Muscle of arm (tissue), 12 donors: ENCODE results near the gene DNAH1. TPM values are rescaled to one million over a fixed set of nuclear protein-coding genes. Genes with fewer than 3 reads are reported as not detected.

Experiments
- DNase-seq: peaks from one replicate; pipeline ENCODE4 v3.0.0-alpha.2; 2013
- polyA plus RNA-seq, 12 donors: library from polyadenylated mRNA; unstranded; fragments of 120-200 nt; gene quantifications; one replicate each; pipeline ENCODE4 v1.2.1, GENCODE V29; 2013; ENCODE audit not compliant: insufficient read length in 12 of 12

DNAH1 gene
- polyA plus RNA-seq, 12 donors = 2.9 to 25.1 (median 4.3) TPM; not detected in 1

GRCh38 chr3:52433328-52433995, 117.3 kb downstream of the DNAH1 start:
- no peak for DNase-seq

- DNase-seq = no peak
Observed at GRCh38 chr3:52433996-52434479, 117.9 kb downstream of the DNAH1 start.

- DNase-seq = no peak
Observed at GRCh38 chr3:52434491-52435115, 118.5 kb downstream of the DNAH1 start.

- DNase-seq = no peak
Observed at GRCh38 chr3:52435246-52436101, 119.4 kb downstream of the DNAH1 start.

GRCh38 chr3:52436500-52437149, 120.5 kb downstream of the DNAH1 start:
- DNase-seq = no peak

GRCh38 chr3:52437326-52438103, 121.4 kb downstream of the DNAH1 start:
- DNase-seq = no peak

- no peak for DNase-seq
Observed at GRCh38 chr3:52438104-52438376, 121.9 kb downstream of the DNAH1 start.

- no peak for DNase-seq
Observed at GRCh38 chr3:52438579-52439425, 122.7 kb downstream of the DNAH1 start.

- no peak for DNase-seq
Observed at GRCh38 chr3:52439426-52440248, 123.5 kb downstream of the DNAH1 start.

GRCh38 chr3:52440249-52440551, 124.1 kb downstream of the DNAH1 start:
- DNase-seq = no peak

GRCh38 chr3:52440671-52441070, 124.6 kb downstream of the DNAH1 start:
- no peak for DNase-seq

- DNase-seq = no peak
Observed at GRCh38 chr3:52441091-52441771, 125.1 kb downstream of the DNAH1 start.

GRCh38 chr3:52441772-52442332, 125.7 kb downstream of the DNAH1 start:
- no peak for DNase-seq

GRCh38 chr3:52442409-52443267, 126.5 kb downstream of the DNAH1 start:
- no peak for DNase-seq

- no peak for DNase-seq
Observed at GRCh38 chr3:52443268-52443610, 127.1 kb downstream of the DNAH1 start.

GRCh38 chr3:52443791-52444687, 127.9 kb downstream of the DNAH1 start:
- no peak for DNase-seq
